H1 (cell line): ENCODE measurements around the gene ACSL6. TPM values are rescaled to one million over a fixed set of nuclear protein-coding genes. Genes with fewer than 3 reads are reported as not detected.

Experiments used
- CTCF ChIA-PET: fragments of 300-600 bp; sonication (Branson Sonifier 250); formaldehyde crosslinking; loops from one replicate; lab custom pipeline; 2021; ENCODE audit not compliant: partially characterized antibody; lab: Charles Lee
- POLR2A ChIA-PET: fragments of 300-600 bp; sonication (Branson Sonifier 250); formaldehyde crosslinking; loops from one replicate; lab custom pipeline; 2021; ENCODE audit warnings: inconsistent platforms; ENCODE audit not compliant: partially characterized antibody; lab: Charles Lee
- DNase-seq, 2 experiments: peaks; one replicate each; pipeline versions ENCODE4 v3.0.0 to v3.0.0-alpha.2; 2010 to 2022; ENCODE audit warnings: low spot score in 2 of 2, low read depth in 1 of 2, mixed read lengths in 1 of 2
- FAIRE-seq: peaks from 2 replicates; lab custom pipeline; 2011; peaks lifted over from hg19 to GRCh38; lab: Jason Lieb, UNC
- H2AFZ ChIP-seq: 2 replicates; pipeline ENCODE4 v1.8.1; 2012; ENCODE audit warnings: low read length, inconsistent platforms
- H2AK5ac ChIP-seq: 2 replicates; pipeline ENCODE4 v1.6.1; 2013; ENCODE audit warnings: low read depth, low read length
- H2BK120ac ChIP-seq: replicated peaks from 2 replicates; pipeline ENCODE3; 2013; ENCODE audit warnings: low read depth, low read length, inconsistent platforms
- H2BK12ac ChIP-seq: 2 replicates; pipeline ENCODE4 v1.6.1; 2013; ENCODE audit warnings: low read depth, low read length
- H2BK15ac ChIP-seq: 2 replicates; pipeline ENCODE4 v1.6.1; 2013; ENCODE audit warnings: low read length
- H2BK20ac ChIP-seq: 2 replicates; pipeline ENCODE4 v1.6.1; 2013; ENCODE audit warnings: low read length
- H2BK5ac ChIP-seq: 2 replicates; pipeline ENCODE4 v1.6.1; 2013; ENCODE audit warnings: low read depth, low read length
- H3K14ac ChIP-seq: 2 replicates; pipeline ENCODE4 v1.6.1; 2013; ENCODE audit warnings: inconsistent platforms; ENCODE audit not compliant: insufficient read length
- H3K18ac ChIP-seq: 2 replicates; pipeline ENCODE4 v1.6.1; 2013; ENCODE audit warnings: low read length; ENCODE audit errors: extremely low read depth
- H3K23ac ChIP-seq: 2 replicates; pipeline ENCODE4 v1.6.1; 2013; ENCODE audit warnings: inconsistent platforms; ENCODE audit not compliant: insufficient read length
- H3K23me2 ChIP-seq: 2 replicates; pipeline ENCODE4 v1.6.1; 2013; ENCODE audit warnings: low read depth, low read length
- H3K27ac ChIP-seq: 2 replicates; pipeline ENCODE4 v1.6.1; 2011; ENCODE audit warnings: low read depth, low read length, inconsistent platforms
- H3K27me3 ChIP-seq, 4 experiments: replicated peaks in 1 of 4; 1 replicate in 1 of 4; 2 replicates in 3 of 4; pipeline versions ENCODE4 v1.6.1 to v1.8.1; 2011 to 2013; ENCODE audit warnings: low read length in 3 of 4, mild to moderate bottlenecking in 3 of 4, inconsistent platforms in 2 of 4, mixed read lengths in 2 of 4, moderate library complexity in 1 of 4; ENCODE audit not compliant: control insufficient read depth in 3 of 4, insufficient read depth in 3 of 4; ENCODE audit errors: extremely low read depth in 1 of 4
- H3K36me3 ChIP-seq, 4 experiments: 2 replicates each; pipeline versions ENCODE4 v1.6.1 to v1.8.1; 2011 to 2013; ENCODE audit warnings: mild to moderate bottlenecking in 4 of 4, low read length in 3 of 4, moderate library complexity in 2 of 4, control low read depth in 1 of 4, inconsistent platforms in 1 of 4; ENCODE audit not compliant: insufficient read depth in 4 of 4, control insufficient read depth in 2 of 4
- H3K4ac ChIP-seq: replicated peaks from 2 replicates; pipeline ENCODE3; 2013; ENCODE audit warnings: low read length, low read depth, mixed read lengths, inconsistent platforms; ENCODE audit not compliant: insufficient read length
- H3K4me1 ChIP-seq, 4 experiments: replicated peaks in 1 of 4; 1 replicate in 1 of 4; 2 replicates in 3 of 4; pipeline versions ENCODE4 v1.6.1 to v1.8.1; 2011 to 2013; ENCODE audit warnings: low read length in 3 of 4, inconsistent platforms in 2 of 4, mixed read lengths in 1 of 4; ENCODE audit not compliant: insufficient read depth in 4 of 4, control insufficient read depth in 3 of 4
- H3K4me2 ChIP-seq, 2 experiments: 2 replicates each; pipeline versions ENCODE4 v1.6.1 to v1.8.1; 2011 to 2013; ENCODE audit warnings: low read depth in 2 of 2, low read length in 2 of 2, control low read depth in 1 of 2, inconsistent platforms in 1 of 2, mild to moderate bottlenecking in 1 of 2; ENCODE audit not compliant: insufficient read depth in 1 of 2
- H3K4me3 ChIP-seq, 4 experiments: fragments of 200-600, 300-600 bp in 1 of 4; sonication (generic), shearing (Covaris generic), sonication (Bioruptor Twin) in 1 of 4; 2 replicates each; pipeline versions ENCODE4 v1.5.1 to v1.8.1; 2011 to 2016; ENCODE audit warnings: low read length in 4 of 4, low read depth in 3 of 4, control low read depth in 2 of 4, inconsistent platforms in 2 of 4, mild to moderate bottlenecking in 2 of 4, mixed read lengths in 1 of 4, moderate library complexity in 1 of 4; ENCODE audit not compliant: insufficient read depth in 2 of 4; ENCODE audit errors: extremely low read depth in 1 of 4
- H3K56ac ChIP-seq: replicated peaks from 2 replicates; pipeline ENCODE3; 2013; ENCODE audit warnings: low read depth, mild to moderate bottlenecking, mixed read lengths, low read length, inconsistent platforms; ENCODE audit not compliant: insufficient read length
- H3K79me1 ChIP-seq: 2 replicates; pipeline ENCODE4 v1.6.1; 2013; ENCODE audit warnings: low read depth, low read length, control low read depth
- H3K79me2 ChIP-seq, 2 experiments: 2 replicates each; pipeline versions ENCODE4 v1.6.1 to v1.8.1; 2012 to 2013; ENCODE audit warnings: low read length in 2 of 2, mild to moderate bottlenecking in 2 of 2, inconsistent platforms in 1 of 2; ENCODE audit not compliant: insufficient read depth in 2 of 2, control insufficient read depth in 1 of 2
- H3K9ac ChIP-seq, 4 experiments: replicated peaks in 1 of 4; 1 replicate in 1 of 4; 2 replicates in 3 of 4; pipeline versions ENCODE4 v1.6.1 to v1.8.1; 2011 to 2013; ENCODE audit warnings: low read depth in 3 of 4, low read length in 3 of 4, control low read depth in 2 of 4, mild to moderate bottlenecking in 2 of 4, moderate library complexity in 2 of 4, inconsistent platforms in 1 of 4; ENCODE audit errors: extremely low read depth in 1 of 4
- H3K9me3 ChIP-seq, 2 experiments: 2 replicates each; pipeline versions ENCODE4 v1.6.1 to v1.8.1; 2012 to 2013; ENCODE audit warnings: mild to moderate bottlenecking in 2 of 2, moderate library complexity in 2 of 2, control low read depth in 1 of 2, inconsistent platforms in 1 of 2, low read depth in 1 of 2, low read length in 1 of 2, mixed read lengths in 1 of 2; ENCODE audit not compliant: insufficient read depth in 2 of 2
- H4K20me1 ChIP-seq, 2 experiments: replicated peaks in 1 of 2; 2 replicates each; pipeline versions ENCODE3 to v1.8.1; 2011 to 2013; ENCODE audit warnings: inconsistent platforms in 2 of 2, low read length in 2 of 2, mild to moderate bottlenecking in 1 of 2; ENCODE audit not compliant: insufficient read depth in 2 of 2, control insufficient read depth in 1 of 2
- H4K5ac ChIP-seq: 2 replicates; pipeline ENCODE4 v1.6.1; 2013; ENCODE audit warnings: low read length, low read depth, mixed read lengths, inconsistent platforms; ENCODE audit not compliant: insufficient read length
- H4K8ac ChIP-seq: 2 replicates; pipeline ENCODE4 v1.8.0; 2013; ENCODE audit warnings: mild to moderate bottlenecking, moderate library complexity, low read length, inconsistent platforms; ENCODE audit not compliant: insufficient read depth; ENCODE audit errors: extremely low read depth
- H4K91ac ChIP-seq: replicated peaks from 2 replicates; pipeline ENCODE3; 2013; ENCODE audit warnings: low read length, mixed read lengths, inconsistent platforms; ENCODE audit not compliant: insufficient read length
- CBX5 ChIP-seq: fragments of 300-800, 300-1000 bp; sonication (generic); IDR thresholded peaks from 2 replicates; pipeline ENCODE4 v1.7.1; 2016; ENCODE audit warnings: antibody characterized with exemption, low read length, low read depth
- CBX8 ChIP-seq: fragments of 300-800, 300-1000 bp; sonication (generic); IDR thresholded peaks from 2 replicates; pipeline ENCODE4 v1.7.1; 2016; ENCODE audit warnings: low read depth, low read length, borderline replicate concordance
- CHD2 ChIP-seq: IDR thresholded peaks from 2 replicates; pipeline ENCODE4 v1.6.1; 2012; ENCODE audit warnings: low read length, improper control_type of control experiment
- EZH2 ChIP-seq: fragments of 200-600 bp; sonication (generic); IDR thresholded peaks from 2 replicates; pipeline ENCODE4 v1.7.1; 2012; ENCODE audit warnings: low read depth, mild to moderate bottlenecking, moderate library complexity, low read length, inconsistent platforms; ENCODE audit not compliant: severe bottlenecking
- FOSL1 ChIP-seq: IDR thresholded peaks from 2 replicates; pipeline ENCODE4 v1.6.1; 2011; ENCODE audit warnings: mild to moderate bottlenecking, low read depth, low read length, moderate library complexity; ENCODE audit not compliant: insufficient read depth
- GABPA ChIP-seq: IDR thresholded peaks from 2 replicates; pipeline ENCODE4 v1.6.1; 2011; ENCODE audit warnings: mild to moderate bottlenecking, low read length, moderate library complexity, borderline replicate concordance; ENCODE audit not compliant: insufficient read depth
- GTF2F1 ChIP-seq: IDR thresholded peaks from 2 replicates; pipeline ENCODE4 v1.6.1; 2012; ENCODE audit warnings: low read depth, low read length, improper control_type of control experiment, borderline replicate concordance
- NANOG ChIP-seq: IDR thresholded peaks from 2 replicates; pipeline ENCODE4 v1.6.1; 2011; ENCODE audit warnings: low read length, low read depth, mild to moderate bottlenecking, inconsistent platforms; ENCODE audit not compliant: insufficient read depth, poor library complexity, severe bottlenecking
- POLR2AphosphoS5 ChIP-seq: IDR thresholded peaks from 2 replicates; pipeline ENCODE4 v1.6.1; 2011; ENCODE audit warnings: low read depth, low read length
- RBBP5 ChIP-seq: IDR thresholded peaks from 2 replicates; pipeline ENCODE4 v1.7.1; 2012; ENCODE audit warnings: low read depth, mild to moderate bottlenecking, inconsistent platforms, low read length, moderate library complexity, borderline replicate concordance
- RFX5 ChIP-seq: IDR thresholded peaks from 2 replicates; pipeline ENCODE4 v1.6.1; 2011; ENCODE audit warnings: low read depth, low read length, improper control_type of control experiment, borderline replicate concordance
- SIN3A ChIP-seq, 2 experiments: IDR thresholded peaks in 1 of 2; conservative IDR thresholded peaks in 1 of 2; 2 replicates each; pipeline ENCODE4 v1.6.1; 2011 to 2012; ENCODE audit warnings: low read length in 2 of 2, improper control_type of control experiment in 1 of 2, low read depth in 1 of 2, mild to moderate bottlenecking in 1 of 2
- TCF12 ChIP-seq: IDR thresholded peaks from 2 replicates; pipeline ENCODE4 v1.6.1; 2011; ENCODE audit warnings: low read depth, mild to moderate bottlenecking, low read length
- WGBS, 2 experiments: shearing (Covaris generic) in 1 of 2; methylation state at CpG; one replicate each; pipeline versions ENCODE4 v1.1.6 to v1.1.7; 2013 to 2015; ENCODE audit warnings: low lambda C conversion rate in 2 of 2, mixed read lengths in 2 of 2, inconsistent platforms in 1 of 2, low coverage in 1 of 2, missing lambda C conversion rate in 1 of 2; ENCODE audit not compliant: insufficient replicate concordance in 2 of 2, insufficient coverage in 1 of 2, insufficient read length in 1 of 2; ENCODE audit errors: extremely low coverage in 1 of 2, missing lambda C conversion rate in 1 of 2; 5-methylcytosine and 5-hydroxymethylcytosine counted together
- polyA plus RNA-seq, 7 experiments: library from polyadenylated mRNA; depleted of rRNA in 3 of 7; stranded (reverse) in 5 of 7; unstranded in 2 of 7; fragments of >200 nt in 5 of 7; fragments of 200-250 nt in 2 of 7; gene quantifications; 1 replicate in 5 of 7; 2 replicates in 1 of 7; 4 replicates in 1 of 7; pipeline versions ENCODE4 v1.2.1 to v1.2.3, GENCODE V29; 2011 to 2013; ENCODE audit warnings: missing spikeins in 2 of 7, mixed read lengths in 2 of 7
- total RNA-seq: library from RNA; stranded (reverse); fragmentation: NEBNext Ultra II Directional; extraction: Animal tissue kit (Norgen Biotek cat#: 25700); gene quantifications from 2 replicates; pipeline ENCODE4 v1.2.1, GENCODE V29; 2021

The ACSL6 gene
- total and polyA plus RNA-seq, 2 of the 8 experiments (the other 6 are each of a cell fraction or from before 2014, with no cell fraction given), result 2.3 to 2.4 TPM

- H4K5ac ChIP-seq, result no peak overlapping the region
- H3K79me2 ChIP-seq, result no peaks in the 10 kb centered on the region
- no peaks in the 10 kb centered on the region for H3K27me3 ChIP-seq
- H3K4ac ChIP-seq, result no peak overlapping the region
- no peaks in the 10 kb centered on the region for H4K20me1 ChIP-seq
- no peaks in the 10 kb centered on the region; the same call in 1 of the 2 replicates for H3K23me2 ChIP-seq
- H2BK12ac ChIP-seq, result no peak overlapping the region
- H2BK120ac ChIP-seq, result no peak overlapping the region
- H2BK15ac ChIP-seq, result no peak overlapping the region
- no peak overlapping the region for H2AFZ ChIP-seq
- no peak overlapping the region for H3K4me2 ChIP-seq
- H3K14ac ChIP-seq, result no peak overlapping the region
- ChIA-PET POLR2A (no interaction called here), CTCF (interaction anchor here (2.6 kb wide), 1 partner anchor 38 kb away, joined by 8 read pairs; no protein-coding TSS in a partner anchor)
- no peak for DNase-seq
- no peak overlapping the region for H3K23ac ChIP-seq
- H2BK5ac ChIP-seq, result no peak overlapping the region
- H3K79me1 ChIP-seq, result no peaks in the 10 kb centered on the region
- 88% methylated on average over 8 of the region's 8 CpGs; no CpG with 5 or more reads in 1 of the 2 experiments for WGBS, 2 experiments
- FAIRE-seq, result no peak
- no peak overlapping the region for H3K9ac ChIP-seq
- H3K9me3 ChIP-seq, result no peaks in the 10 kb centered on the region
- no peak overlapping the region for H2AK5ac ChIP-seq
- no peak overlapping the region for H3K56ac ChIP-seq
- no peak overlapping the region for H4K91ac ChIP-seq
- H3K36me3 ChIP-seq, result no peaks in the 10 kb centered on the region
- no peak overlapping the region for H2BK20ac ChIP-seq
- H3K4me3 ChIP-seq, result no peak overlapping the region
- H3K4me1 ChIP-seq, result no peaks in the 10 kb centered on the region
- no peak overlapping the region for H3K18ac ChIP-seq
- H3K27ac ChIP-seq, result no peak overlapping the region
- H4K8ac ChIP-seq, result no peak overlapping the region
- no peak for TF ChIP-seq RFX5
- no peak for TF ChIP-seq GTF2F1
- TF ChIP-seq RBBP5, result no peak
- no peak for TF ChIP-seq CHD2
- 0 out of 2 replicates have a peak, but pooled peaks have one; percentile 22 for TF ChIP-seq TCF12
- no peak for TF ChIP-seq NANOG
- no peak for TF ChIP-seq POLR2AphosphoS5
- TF ChIP-seq EZH2, result no peak
- TF ChIP-seq SIN3A (conservative IDR thresholded peaks at IDR 0.05 in 1 of 2, IDR thresholded peaks at IDR 0.05 in 1 of 2; ENCODE audit: low read depth in 1 of 2, low read length in 2 of 2), result peak; percentile 80 to 90; a peak in 2 of 4 replicates
- TF ChIP-seq GABPA, result no peak
- TF ChIP-seq CBX5, result no peak
- no peak for TF ChIP-seq CBX8
- no peak for TF ChIP-seq FOSL1
These were observed 13.4 kb upstream of the ACSL6 start for GRCh38 chr5:132024789-132025402.
